ENCODE measurements around the gene SUPT20HL2. TPM values are rescaled to one million over a fixed set of nuclear protein-coding genes. Genes with fewer than 3 reads are reported as not detected.

The SUPT20HL2 gene
- total RNA-seq, 2 experiments from 2014 or later = not detected

DNA sequence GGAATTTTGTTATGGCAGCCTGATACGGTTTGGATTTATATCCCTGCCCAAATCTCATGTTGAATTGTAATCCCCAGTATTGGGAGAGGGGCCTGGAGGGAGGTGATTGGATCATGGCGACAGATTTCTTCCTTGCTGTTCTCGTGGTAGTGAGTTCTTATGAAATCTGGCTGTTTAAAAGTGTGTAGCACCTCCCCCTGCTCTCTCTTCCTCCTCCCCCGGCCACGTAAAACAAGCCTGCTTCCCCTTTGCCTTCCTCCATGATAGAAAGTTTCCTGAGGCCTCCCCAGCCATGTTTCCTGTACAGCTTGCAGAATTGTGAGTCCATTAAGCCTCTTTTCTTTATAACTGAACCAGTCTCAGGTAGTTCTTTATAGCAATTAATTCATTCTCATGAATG is 37.9 kb downstream of the SUPT20HL2 start:
- H3K4me1 Mint-ChIP-seq (ENCODE audit: low read depth) = no peaks in the 10 kb centered on the region
- no peaks in the 10 kb centered on the region for H3K36me3 Mint-ChIP-seq (ENCODE audit: low read depth)
- no peak overlapping the region for H3K4me3 Mint-ChIP-seq
- H3K9me3 Mint-ChIP-seq = no peaks in the 10 kb centered on the region
- POLR2A ChIA-PET = no interaction called here
- Histone ChIP-seq H3K27ac (ENCODE audit: low read depth in 1 of 2, low read length in 2 of 2) (no peak overlapping the region), H3K4me3 (ENCODE audit: low read length) (no peak overlapping the region), H3K4me1 (ENCODE audit: insufficient read depth, low read length) (no peaks in the 10 kb centered on the region), H3K9me3 (ENCODE audit: control insufficient read depth in 1 of 2, insufficient read depth in 1 of 2, low read length in 2 of 2) (no peaks in the 10 kb centered on the region), H3K27me3 (ENCODE audit: control insufficient read depth in 1 of 2, insufficient read depth in 2 of 2, low read length in 2 of 2) (no peaks in the 10 kb centered on the region), H3K36me3 (ENCODE audit: insufficient read depth, low read length) (no peaks in the 10 kb centered on the region)
- DNase-seq (no peak), ATAC-seq (ENCODE audit: poor library complexity) (no peak)
- intact Hi-C loops (cut with DNase I, micrococcal nuclease) = no loop called here
- no peaks in the 10 kb centered on the region for H3K27me3 Mint-ChIP-seq
- TF ChIP-seq, protein P1, sequence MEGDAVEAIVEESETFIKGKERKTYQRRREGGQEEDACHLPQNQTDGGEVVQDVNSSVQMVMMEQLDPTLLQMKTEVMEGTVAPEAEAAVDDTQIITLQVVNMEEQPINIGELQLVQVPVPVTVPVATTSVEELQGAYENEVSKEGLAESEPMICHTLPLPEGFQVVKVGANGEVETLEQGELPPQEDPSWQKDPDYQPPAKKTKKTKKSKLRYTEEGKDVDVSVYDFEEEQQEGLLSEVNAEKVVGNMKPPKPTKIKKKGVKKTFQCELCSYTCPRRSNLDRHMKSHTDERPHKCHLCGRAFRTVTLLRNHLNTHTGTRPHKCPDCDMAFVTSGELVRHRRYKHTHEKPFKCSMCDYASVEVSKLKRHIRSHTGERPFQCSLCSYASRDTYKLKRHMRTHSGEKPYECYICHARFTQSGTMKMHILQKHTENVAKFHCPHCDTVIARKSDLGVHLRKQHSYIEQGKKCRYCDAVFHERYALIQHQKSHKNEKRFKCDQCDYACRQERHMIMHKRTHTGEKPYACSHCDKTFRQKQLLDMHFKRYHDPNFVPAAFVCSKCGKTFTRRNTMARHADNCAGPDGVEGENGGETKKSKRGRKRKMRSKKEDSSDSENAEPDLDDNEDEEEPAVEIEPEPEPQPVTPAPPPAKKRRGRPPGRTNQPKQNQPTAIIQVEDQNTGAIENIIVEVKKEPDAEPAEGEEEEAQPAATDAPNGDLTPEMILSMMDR (IDR thresholded peaks at IDR 0.05) = no peak
- CTCF ChIA-PET = no interaction called here
- no peak overlapping the region for H3K27ac Mint-ChIP-seq

DNA sequence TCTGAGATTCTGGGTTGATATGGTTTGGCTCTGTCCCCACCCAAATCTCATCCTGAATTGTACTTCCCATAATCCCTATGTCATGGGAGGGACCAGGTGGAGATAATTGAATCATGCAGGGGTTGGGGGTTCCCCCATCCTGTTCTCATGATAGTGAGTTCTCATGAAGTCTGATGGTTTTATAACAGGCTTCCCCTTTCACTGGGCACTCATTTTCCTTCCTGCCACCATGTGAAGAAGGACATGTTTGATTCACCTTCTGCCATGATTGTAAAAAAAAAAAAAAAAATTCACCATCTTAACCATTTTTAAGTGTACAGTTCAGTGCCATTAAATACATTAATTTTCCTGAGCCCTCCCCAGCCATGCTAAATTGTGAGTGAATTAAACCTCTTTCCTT is 42.6 kb downstream of the SUPT20HL2 start:
- ChIA-PET CTCF (no interaction called here), POLR2A (no interaction called here)
- Mint-ChIP-seq H3K27me3 (no peaks in the 10 kb centered on the region), H3K9me3 (no peaks in the 10 kb centered on the region), H3K36me3 (ENCODE audit: low read depth) (no peaks in the 10 kb centered on the region), H3K27ac (no peak overlapping the region), H3K4me1 (ENCODE audit: low read depth) (no peaks in the 10 kb centered on the region), H3K4me3 (no peak overlapping the region)
- Histone ChIP-seq H3K27me3 (ENCODE audit: control insufficient read depth in 1 of 2, insufficient read depth in 2 of 2, low read length in 2 of 2) (no peaks in the 10 kb centered on the region), H3K4me1 (ENCODE audit: insufficient read depth, low read length) (no peaks in the 10 kb centered on the region), H3K36me3 (ENCODE audit: insufficient read depth, low read length) (no peaks in the 10 kb centered on the region), H3K9me3 (ENCODE audit: control insufficient read depth in 1 of 2, insufficient read depth in 1 of 2, low read length in 2 of 2) (no peaks in the 10 kb centered on the region), H3K27ac (ENCODE audit: low read depth in 1 of 2, low read length in 2 of 2) (no peak overlapping the region), H3K4me3 (ENCODE audit: low read length) (no peak overlapping the region)
- no peak for ATAC-seq (ENCODE audit: poor library complexity)
- intact Hi-C loops (cut with DNase I, micrococcal nuclease) = no loop called here
- TF ChIP-seq, protein P1 (IDR thresholded peaks at IDR 0.05) = no peak
- no peak for DNase-seq

DNA sequence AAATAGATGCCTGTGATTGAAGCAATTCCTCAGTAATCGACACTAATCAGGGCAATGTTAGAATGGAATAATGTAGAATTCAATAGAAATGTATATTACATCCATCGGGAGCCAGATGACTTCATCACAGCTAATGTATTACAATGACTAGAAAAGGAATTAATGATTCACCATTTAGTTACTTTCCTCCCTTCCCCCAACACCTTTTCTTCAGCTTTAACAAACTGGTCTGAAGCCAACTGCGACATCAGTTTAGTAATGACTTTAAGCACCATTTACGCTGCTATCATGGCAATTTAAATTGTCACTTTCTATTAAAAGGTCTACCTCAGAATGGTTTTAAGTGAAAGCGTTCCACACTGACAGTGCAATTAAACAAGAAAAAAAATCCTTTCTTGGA is 45.1 kb downstream of the SUPT20HL2 start:
- no peak overlapping the region for H3K4me3 ChIP-seq (ENCODE audit: low read length)
- Mint-ChIP-seq H3K4me3 (no peak overlapping the region), H3K4me1 (ENCODE audit: low read depth) (no peaks in the 10 kb centered on the region), H3K27ac (no peak overlapping the region), H3K9me3 (no peaks in the 10 kb centered on the region), H3K36me3 (ENCODE audit: low read depth) (no peaks in the 10 kb centered on the region), H3K27me3 (no peaks in the 10 kb centered on the region)
- no peak for ATAC-seq (ENCODE audit: poor library complexity)
- no peak for DNase-seq
- CTCF ChIA-PET = no interaction called here
- no peaks in the 10 kb centered on the region for H3K36me3 ChIP-seq (ENCODE audit: insufficient read depth, low read length)
- H3K4me1 ChIP-seq (ENCODE audit: insufficient read depth, low read length) = no peaks in the 10 kb centered on the region
- no peaks in the 10 kb centered on the region for H3K9me3 ChIP-seq (ENCODE audit: control insufficient read depth in 1 of 2, insufficient read depth in 1 of 2, low read length in 2 of 2)
- H3K27me3 ChIP-seq (ENCODE audit: control insufficient read depth in 1 of 2, insufficient read depth in 2 of 2, low read length in 2 of 2) = no peaks in the 10 kb centered on the region
- POLR2A ChIA-PET = no interaction called here
- intact Hi-C loops (cut with DNase I, micrococcal nuclease) = no loop called here
- TF ChIP-seq, protein P1 (IDR thresholded peaks at IDR 0.05) = no peak
- no peak overlapping the region for H3K27ac ChIP-seq (ENCODE audit: low read depth in 1 of 2, low read length in 2 of 2)

Measured in CD4-positive, alpha-beta T cell (primary cell).